Measurements from ENCODE around the gene ZNF428. TPM values are rescaled to one million over a fixed set of nuclear protein-coding genes. Genes with fewer than 3 reads are reported as not detected.

The ZNF428 gene
- total and polyA plus RNA-seq, 2 of the 8 experiments (the other 6 are each of a cell fraction or from before 2014, with no cell fraction given): 7.8 to 16.7 TPM

DNA sequence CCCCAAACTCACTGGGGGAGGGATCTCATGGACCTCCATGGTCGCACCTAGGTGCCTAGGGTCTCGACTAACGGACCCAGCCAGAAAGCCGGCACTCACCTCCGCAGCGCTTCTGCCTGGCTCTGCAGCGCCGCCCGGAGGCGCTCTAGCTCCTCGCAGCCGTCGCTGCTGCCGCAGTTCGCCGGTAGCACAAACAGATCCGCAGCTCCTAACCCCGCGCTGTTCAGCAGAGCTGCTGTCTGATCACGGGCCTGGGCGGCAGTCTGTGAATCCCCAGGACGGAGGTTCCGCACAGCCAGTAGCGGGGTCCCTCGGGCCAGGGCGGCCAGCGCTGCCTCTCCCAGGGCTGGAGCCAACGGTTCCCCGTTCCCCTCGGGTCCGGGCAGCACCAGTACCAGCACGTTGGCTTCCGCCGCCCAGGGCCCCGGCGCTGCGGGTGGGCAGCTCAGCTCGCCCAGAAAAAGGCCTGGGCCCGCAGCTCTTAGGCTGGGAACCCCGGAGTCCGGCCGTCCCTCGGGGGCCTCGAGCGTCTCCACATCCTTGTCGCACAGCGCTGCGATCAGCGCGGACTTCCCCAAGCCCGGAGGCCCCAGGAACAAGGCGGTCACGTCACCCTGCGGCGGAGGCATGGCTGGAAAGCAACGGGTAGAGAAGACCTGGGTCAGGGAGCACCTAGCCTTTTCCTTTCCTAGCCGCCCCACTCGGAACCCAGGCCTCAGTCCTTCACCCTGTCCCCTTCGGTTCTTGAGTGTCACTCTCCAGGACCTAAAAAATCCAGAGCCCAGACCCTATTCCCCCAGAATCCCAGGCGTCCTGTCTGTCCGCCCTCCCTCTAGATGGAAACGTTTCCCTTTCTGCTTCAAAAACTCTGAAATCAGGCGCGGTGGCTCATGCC lies 24.5 kb downstream of the ZNF428 start (continued):
- TF ChIP-seq, protein P1, sequence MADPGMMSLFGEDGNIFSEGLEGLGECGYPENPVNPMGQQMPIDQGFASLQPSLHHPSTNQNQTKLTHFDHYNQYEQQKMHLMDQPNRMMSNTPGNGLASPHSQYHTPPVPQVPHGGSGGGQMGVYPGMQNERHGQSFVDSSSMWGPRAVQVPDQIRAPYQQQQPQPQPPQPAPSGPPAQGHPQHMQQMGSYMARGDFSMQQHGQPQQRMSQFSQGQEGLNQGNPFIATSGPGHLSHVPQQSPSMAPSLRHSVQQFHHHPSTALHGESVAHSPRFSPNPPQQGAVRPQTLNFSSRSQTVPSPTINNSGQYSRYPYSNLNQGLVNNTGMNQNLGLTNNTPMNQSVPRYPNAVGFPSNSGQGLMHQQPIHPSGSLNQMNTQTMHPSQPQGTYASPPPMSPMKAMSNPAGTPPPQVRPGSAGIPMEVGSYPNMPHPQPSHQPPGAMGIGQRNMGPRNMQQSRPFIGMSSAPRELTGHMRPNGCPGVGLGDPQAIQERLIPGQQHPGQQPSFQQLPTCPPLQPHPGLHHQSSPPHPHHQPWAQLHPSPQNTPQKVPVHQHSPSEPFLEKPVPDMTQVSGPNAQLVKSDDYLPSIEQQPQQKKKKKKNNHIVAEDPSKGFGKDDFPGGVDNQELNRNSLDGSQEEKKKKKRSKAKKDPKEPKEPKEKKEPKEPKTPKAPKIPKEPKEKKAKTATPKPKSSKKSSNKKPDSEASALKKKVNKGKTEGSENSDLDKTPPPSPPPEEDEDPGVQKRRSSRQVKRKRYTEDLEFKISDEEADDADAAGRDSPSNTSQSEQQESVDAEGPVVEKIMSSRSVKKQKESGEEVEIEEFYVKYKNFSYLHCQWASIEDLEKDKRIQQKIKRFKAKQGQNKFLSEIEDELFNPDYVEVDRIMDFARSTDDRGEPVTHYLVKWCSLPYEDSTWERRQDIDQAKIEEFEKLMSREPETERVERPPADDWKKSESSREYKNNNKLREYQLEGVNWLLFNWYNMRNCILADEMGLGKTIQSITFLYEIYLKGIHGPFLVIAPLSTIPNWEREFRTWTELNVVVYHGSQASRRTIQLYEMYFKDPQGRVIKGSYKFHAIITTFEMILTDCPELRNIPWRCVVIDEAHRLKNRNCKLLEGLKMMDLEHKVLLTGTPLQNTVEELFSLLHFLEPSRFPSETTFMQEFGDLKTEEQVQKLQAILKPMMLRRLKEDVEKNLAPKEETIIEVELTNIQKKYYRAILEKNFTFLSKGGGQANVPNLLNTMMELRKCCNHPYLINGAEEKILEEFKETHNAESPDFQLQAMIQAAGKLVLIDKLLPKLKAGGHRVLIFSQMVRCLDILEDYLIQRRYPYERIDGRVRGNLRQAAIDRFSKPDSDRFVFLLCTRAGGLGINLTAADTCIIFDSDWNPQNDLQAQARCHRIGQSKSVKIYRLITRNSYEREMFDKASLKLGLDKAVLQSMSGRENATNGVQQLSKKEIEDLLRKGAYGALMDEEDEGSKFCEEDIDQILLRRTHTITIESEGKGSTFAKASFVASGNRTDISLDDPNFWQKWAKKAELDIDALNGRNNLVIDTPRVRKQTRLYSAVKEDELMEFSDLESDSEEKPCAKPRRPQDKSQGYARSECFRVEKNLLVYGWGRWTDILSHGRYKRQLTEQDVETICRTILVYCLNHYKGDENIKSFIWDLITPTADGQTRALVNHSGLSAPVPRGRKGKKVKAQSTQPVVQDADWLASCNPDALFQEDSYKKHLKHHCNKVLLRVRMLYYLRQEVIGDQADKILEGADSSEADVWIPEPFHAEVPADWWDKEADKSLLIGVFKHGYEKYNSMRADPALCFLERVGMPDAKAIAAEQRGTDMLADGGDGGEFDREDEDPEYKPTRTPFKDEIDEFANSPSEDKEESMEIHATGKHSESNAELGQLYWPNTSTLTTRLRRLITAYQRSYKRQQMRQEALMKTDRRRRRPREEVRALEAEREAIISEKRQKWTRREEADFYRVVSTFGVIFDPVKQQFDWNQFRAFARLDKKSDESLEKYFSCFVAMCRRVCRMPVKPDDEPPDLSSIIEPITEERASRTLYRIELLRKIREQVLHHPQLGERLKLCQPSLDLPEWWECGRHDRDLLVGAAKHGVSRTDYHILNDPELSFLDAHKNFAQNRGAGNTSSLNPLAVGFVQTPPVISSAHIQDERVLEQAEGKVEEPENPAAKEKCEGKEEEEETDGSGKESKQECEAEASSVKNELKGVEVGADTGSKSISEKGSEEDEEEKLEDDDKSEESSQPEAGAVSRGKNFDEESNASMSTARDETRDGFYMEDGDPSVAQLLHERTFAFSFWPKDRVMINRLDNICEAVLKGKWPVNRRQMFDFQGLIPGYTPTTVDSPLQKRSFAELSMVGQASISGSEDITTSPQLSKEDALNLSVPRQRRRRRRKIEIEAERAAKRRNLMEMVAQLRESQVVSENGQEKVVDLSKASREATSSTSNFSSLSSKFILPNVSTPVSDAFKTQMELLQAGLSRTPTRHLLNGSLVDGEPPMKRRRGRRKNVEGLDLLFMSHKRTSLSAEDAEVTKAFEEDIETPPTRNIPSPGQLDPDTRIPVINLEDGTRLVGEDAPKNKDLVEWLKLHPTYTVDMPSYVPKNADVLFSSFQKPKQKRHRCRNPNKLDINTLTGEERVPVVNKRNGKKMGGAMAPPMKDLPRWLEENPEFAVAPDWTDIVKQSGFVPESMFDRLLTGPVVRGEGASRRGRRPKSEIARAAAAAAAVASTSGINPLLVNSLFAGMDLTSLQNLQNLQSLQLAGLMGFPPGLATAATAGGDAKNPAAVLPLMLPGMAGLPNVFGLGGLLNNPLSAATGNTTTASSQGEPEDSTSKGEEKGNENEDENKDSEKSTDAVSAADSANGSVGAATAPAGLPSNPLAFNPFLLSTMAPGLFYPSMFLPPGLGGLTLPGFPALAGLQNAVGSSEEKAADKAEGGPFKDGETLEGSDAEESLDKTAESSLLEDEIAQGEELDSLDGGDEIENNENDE (IDR thresholded peaks at IDR 0.05; ENCODE audit: insufficient replicate concordance, low read length): no peak
- no peak; the same call in 1 of the 2 replicates for TF ChIP-seq RFX5 (IDR thresholded peaks at IDR 0.05; ENCODE audit: borderline replicate concordance, low read depth, low read length)
- TF ChIP-seq CBX8 (IDR thresholded peaks at IDR 0.05; ENCODE audit: borderline replicate concordance, low read depth, low read length): no peak
- TF ChIP-seq NANOG (IDR thresholded peaks at IDR 0.05; ENCODE audit: insufficient read depth, low read depth, low read length, poor library complexity, severe bottlenecking): peak; percentile 6
- TF ChIP-seq, protein P2, sequence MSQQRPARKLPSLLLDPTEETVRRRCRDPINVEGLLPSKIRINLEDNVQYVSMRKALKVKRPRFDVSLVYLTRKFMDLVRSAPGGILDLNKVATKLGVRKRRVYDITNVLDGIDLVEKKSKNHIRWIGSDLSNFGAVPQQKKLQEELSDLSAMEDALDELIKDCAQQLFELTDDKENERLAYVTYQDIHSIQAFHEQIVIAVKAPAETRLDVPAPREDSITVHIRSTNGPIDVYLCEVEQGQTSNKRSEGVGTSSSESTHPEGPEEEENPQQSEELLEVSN (IDR thresholded peaks at IDR 0.05): no peak
- peak; percentile 32; the same call in 1 of the 2 replicates for TF ChIP-seq KDM1A (IDR thresholded peaks at IDR 0.05; ENCODE audit: borderline replicate concordance, low read length)
- no peak for TF ChIP-seq POLR2A (IDR thresholded peaks at IDR 0.05; ENCODE audit: control extremely low read depth in 1 of 2, low read depth in 2 of 2, low read length in 2 of 2)
- TF ChIP-seq CHD2 (IDR thresholded peaks at IDR 0.05; ENCODE audit: low read length): no peak
- no peak for TF ChIP-seq GABPA (IDR thresholded peaks at IDR 0.05; ENCODE audit: borderline replicate concordance, insufficient read depth, low read length)
